NCI-H2171 treated with DMSO at 0.1 percent for 48 hours (cell line): ENCODE results near the gene STAMBP.
"Not testable (repeated sequence)": the region's sequence is repeated elsewhere in the genome, so short reads cannot be mapped to it uniquely, and the experiment has no call there.

ENCODE experiments used
- DNase-seq: peaks from one replicate; lab custom pipeline; 2025; lab: John Stamatoyannopoulos, UW

STAMBP gene

GRCh38 chr2:73887596-73888353 is 59.0 kb downstream of the STAMBP start:
- not testable (repeated sequence) for DNase-seq

GRCh38 chr2:73888388-73888787 is 59.6 kb downstream of the STAMBP start:
- no peak for DNase-seq

- DNase-seq, result no peak
These were observed 60.4 kb downstream of the STAMBP start for GRCh38 chr2:73889206-73889605.

GRCh38 chr2:73890301-73891092 is 61.7 kb downstream of the STAMBP start:
- DNase-seq, result no peak

- no peak for DNase-seq
These were observed 62.6 kb downstream of the STAMBP start for GRCh38 chr2:73891276-73891901.

- no peak for DNase-seq
These were observed 64.0 kb downstream of the STAMBP start, which contains the start of gene ACTG2 for GRCh38 chr2:73892631-73893329. ACTG2 (plus strand) TSS chr2:73893008; CDS start chr2:73901312, 8,304 bp downstream.

DNA sequence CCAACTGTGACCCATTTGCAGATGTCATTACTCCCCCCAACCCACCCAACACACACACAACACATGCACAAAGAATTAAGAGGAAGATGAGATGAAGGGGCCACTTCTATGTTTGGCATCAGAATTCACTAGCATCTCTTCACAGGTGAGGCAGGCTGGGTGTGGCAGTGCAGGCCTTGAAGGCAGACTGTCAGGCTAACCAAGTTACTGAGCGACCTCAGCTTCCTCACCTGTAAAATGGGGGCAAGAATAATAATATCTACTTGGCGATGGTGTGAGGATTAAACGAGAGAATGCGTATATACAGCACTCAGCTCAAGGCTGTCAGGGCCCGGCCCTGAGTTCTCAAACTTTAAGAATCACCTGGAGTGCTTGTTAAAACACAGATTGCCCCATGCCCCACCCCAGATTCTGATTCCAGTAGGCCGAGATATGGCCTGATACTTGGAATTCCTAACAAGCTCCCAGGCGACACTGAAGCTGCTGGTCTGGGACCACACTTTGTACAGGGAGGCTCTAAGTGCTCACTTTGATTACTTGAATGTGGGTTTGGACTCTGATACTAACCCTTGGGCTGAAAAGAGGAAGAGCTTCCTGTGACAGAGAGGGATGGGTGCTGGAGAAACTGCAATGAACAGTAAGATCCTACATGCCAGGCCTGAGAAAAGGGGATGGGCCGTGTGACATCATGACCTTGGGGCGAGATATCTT is 65.2 kb downstream of the STAMBP start:
- DNase-seq, result no peak

DNA sequence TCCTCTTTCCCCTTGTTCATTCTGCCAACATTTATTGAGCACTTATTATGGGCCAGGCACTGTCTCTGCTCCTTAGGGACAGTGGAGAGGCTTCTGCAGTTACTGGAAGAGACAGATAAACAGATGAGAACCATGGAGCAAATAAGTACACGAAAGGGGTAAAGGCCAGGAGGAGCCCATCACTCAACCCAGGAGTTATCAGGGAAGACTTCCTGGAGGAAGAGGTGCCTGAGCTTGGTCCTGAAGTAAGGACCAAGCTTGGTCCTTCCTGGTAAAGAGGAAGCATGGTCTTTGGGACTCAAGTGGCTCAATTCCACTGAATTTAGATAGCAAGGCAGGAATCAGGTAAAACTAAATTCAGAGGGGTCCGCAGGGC is 65.7 kb downstream of the STAMBP start:
- DNase-seq, result no peak

- DNase-seq, result no peak
These were observed 66.1 kb downstream of the STAMBP start for GRCh38 chr2:73894877-73895276.

GRCh38 chr2:73895473-73895872 is 66.7 kb downstream of the STAMBP start:
- no peak for DNase-seq

- no peak for DNase-seq
These were observed 67.8 kb downstream of the STAMBP start for GRCh38 chr2:73896362-73897239.

DNA sequence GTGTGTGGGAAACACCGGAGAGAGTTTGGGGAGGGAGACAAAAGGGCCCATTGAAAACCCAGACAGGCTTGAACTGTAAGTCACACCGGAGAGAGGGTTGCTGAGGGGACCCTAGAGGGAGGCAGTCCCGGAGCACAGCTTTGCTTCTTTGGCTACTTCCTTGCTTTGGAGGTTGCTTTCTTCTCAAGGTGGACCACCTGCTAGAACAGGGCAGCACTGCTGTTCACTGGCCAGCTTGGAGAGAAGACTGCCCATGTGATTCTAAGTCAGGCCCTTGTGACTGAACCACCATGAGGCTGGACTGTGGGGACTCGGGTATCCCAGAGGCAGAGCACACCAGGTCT is 68.5 kb downstream of the STAMBP start:
- DNase-seq, result no peak

GRCh38 chr2:73897934-73898333 is 69.2 kb downstream of the STAMBP start:
- no peak for DNase-seq

DNA sequence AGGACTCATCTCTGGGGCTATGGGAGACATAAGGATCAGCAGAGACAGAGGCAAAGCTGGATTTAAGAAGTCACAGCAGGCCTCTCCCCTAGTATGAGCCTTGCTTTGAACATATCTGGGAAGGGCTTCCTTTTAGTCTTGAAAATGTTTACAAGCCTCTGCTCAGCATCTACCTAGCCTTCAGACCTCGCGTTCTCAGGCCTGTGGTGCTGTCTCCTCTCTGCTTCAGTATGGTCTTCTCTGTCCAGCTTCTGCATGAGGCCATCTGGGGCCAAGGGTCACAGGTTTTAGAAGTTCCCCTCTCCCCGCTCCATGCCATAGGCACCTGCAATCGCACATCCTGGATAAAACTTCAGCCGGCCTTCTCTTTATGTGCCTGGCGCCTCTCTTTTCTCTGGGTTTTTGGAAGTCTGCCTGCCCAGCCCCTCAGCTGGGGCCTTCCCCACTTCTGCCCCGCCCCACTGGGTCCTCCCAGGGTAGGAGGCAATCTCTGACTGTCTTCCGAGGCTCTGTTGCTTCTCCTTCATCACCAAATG is 71.1 kb downstream of the STAMBP start:
- peak; percentile 34 for DNase-seq

- DNase-seq, result no peak
These were observed 72.4 kb downstream of the STAMBP start for GRCh38 chr2:73901143-73901542.

GRCh38 chr2:73902284-73902683 is 73.5 kb downstream of the STAMBP start:
- DNase-seq, result no peak

GRCh38 chr2:73903313-73903712 is 74.6 kb downstream of the STAMBP start:
- DNase-seq, result no peak

DNA sequence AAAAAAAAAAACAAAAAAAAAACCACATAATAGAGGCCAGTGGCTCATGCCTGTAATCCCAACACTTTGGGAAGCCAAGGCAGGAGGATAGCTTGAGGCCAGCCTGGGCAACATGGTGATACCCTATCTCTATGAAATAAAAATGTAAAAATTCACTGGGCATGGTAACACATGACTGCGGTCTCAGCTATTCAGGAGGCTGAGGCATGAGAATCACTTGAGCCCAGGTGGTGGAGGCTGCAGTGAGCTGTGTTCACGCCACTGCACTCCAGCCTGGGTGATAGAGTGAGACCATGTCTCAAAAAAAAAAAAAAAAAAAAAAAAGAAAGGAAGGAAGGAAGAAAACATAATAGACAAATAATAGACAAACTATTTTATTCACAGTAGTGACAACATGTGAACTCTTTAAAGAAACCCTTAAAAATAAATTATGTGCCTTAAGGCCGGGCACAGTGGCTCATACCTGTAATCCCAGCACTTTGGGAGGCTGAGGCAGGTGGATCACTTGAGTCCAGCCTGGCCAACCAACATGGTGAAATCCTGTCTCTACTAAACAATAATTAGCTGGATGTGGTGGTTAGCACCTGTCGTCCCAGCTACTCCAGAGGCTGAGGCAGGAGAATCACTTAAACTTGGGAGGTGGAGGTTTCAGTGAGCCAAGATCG is 75.3 kb downstream of the STAMBP start:
- not testable (repeated sequence) for DNase-seq

- DNase-seq, result no peak
These were observed 76.2 kb downstream of the STAMBP start for GRCh38 chr2:73904952-73905351.
